Measurements from ENCODE around the gene ZNF429. TPM values are rescaled to one million over a fixed set of nuclear protein-coding genes. Genes with fewer than 3 reads are reported as not detected.
"Not testable (repeated sequence)": the region's sequence is repeated elsewhere in the genome, so short reads cannot be mapped to it uniquely, and the experiment has no call there.

ZNF429 gene
- total RNA-seq, 4 donors from 2014 or later = 7.6 to 29.9 (median 14.0) TPM

GRCh38 chr19:21468791-21469190, 36.6 kb upstream of the ZNF429 start:
- no peaks in the 10 kb centered on the region for H3K36me3 ChIP-seq
- no peaks in the 10 kb centered on the region for H3K4me1 ChIP-seq
- H3K9me3 ChIP-seq = no peaks in the 10 kb centered on the region
- peak in 1 of 2 donors; percentile 77 for DNase-seq (ENCODE audit: low spot score in 2 of 2)
- WGBS = 67% methylated on average over 5 of the region's 5 CpGs
- TF ChIP-seq EP300 (IDR thresholded peaks at IDR 0.05) = no peak
- TF ChIP-seq CTCF (IDR thresholded peaks at IDR 0.05) = no peak
- no peak for TF ChIP-seq POLR2AphosphoS5 (IDR thresholded peaks at IDR 0.05)
- no peak for TF ChIP-seq POLR2A (IDR thresholded peaks at IDR 0.05)
- no peak overlapping the region for H3K27ac ChIP-seq
- no peaks in the 10 kb centered on the region for H3K27me3 ChIP-seq
- no peak overlapping the region for H3K4me3 ChIP-seq

- no peak for TF ChIP-seq POLR2A (IDR thresholded peaks at IDR 0.05)
- no peak for TF ChIP-seq EP300 (IDR thresholded peaks at IDR 0.05)
- no peak for TF ChIP-seq POLR2AphosphoS5 (IDR thresholded peaks at IDR 0.05)
Observed at GRCh38 chr19:21472507-21472906, 32.9 kb upstream of the ZNF429 start.

GRCh38 chr19:21474671-21475181, 30.7 kb upstream of the ZNF429 start:
- Histone ChIP-seq H3K27me3 (no peaks in the 10 kb centered on the region), H3K4me3 (peak overlapping the region; percentile 35), H3K36me3 (no peaks in the 10 kb centered on the region), H3K27ac (no peak overlapping the region), H3K9me3 (no peaks in the 10 kb centered on the region), H3K4me1 (no peaks in the 10 kb centered on the region)
- peak; percentile 74 to 84 for DNase-seq (ENCODE audit: low spot score in 2 of 2)
- 5% methylated on average over 14 of the region's 37 CpGs for WGBS
- no peak for TF ChIP-seq CTCF (IDR thresholded peaks at IDR 0.05)
- TF ChIP-seq POLR2A (IDR thresholded peaks at IDR 0.05) = no peak
- no peak for TF ChIP-seq EP300 (IDR thresholded peaks at IDR 0.05)
- no peak for TF ChIP-seq POLR2AphosphoS5 (IDR thresholded peaks at IDR 0.05)

More at GRCh38 chr19:21472507-21472906, 32.9 kb upstream of the ZNF429 start:
- H3K27me3 ChIP-seq = no peaks in the 10 kb centered on the region
- no peak overlapping the region for H3K27ac ChIP-seq
- no peaks in the 10 kb centered on the region for H3K4me1 ChIP-seq
- DNase-seq (ENCODE audit: low spot score in 2 of 2) = peak in 1 of 2 donors; percentile 6
- H3K4me3 ChIP-seq = no peak overlapping the region
- no peaks in the 10 kb centered on the region for H3K9me3 ChIP-seq
- no peaks in the 10 kb centered on the region for H3K36me3 ChIP-seq

- not testable (repeated sequence) for H3K4me3 ChIP-seq; H3K36me3 ChIP-seq; H3K9me3 ChIP-seq; H3K4me1 ChIP-seq; DNase-seq (ENCODE audit: low spot score in 2 of 2); H3K27me3 ChIP-seq; H3K27ac ChIP-seq
- 86% methylated on average over 14 of the region's 14 CpGs for WGBS
Observed at GRCh38 chr19:21482361-21482760, 23.0 kb upstream of the ZNF429 start.

GRCh38 chr19:21482863-21483276, 22.5 kb upstream of the ZNF429 start:
- no peaks in the 10 kb centered on the region for H3K9me3 ChIP-seq
- H3K27ac ChIP-seq = no peak overlapping the region
- TF ChIP-seq CTCF (IDR thresholded peaks at IDR 0.05) = peak; percentile 21 to 50
- no peak for TF ChIP-seq EP300 (IDR thresholded peaks at IDR 0.05)
- TF ChIP-seq POLR2A (IDR thresholded peaks at IDR 0.05) = no peak
- H3K36me3 ChIP-seq = no peaks in the 10 kb centered on the region
- no peak overlapping the region for H3K4me3 ChIP-seq
- H3K4me1 ChIP-seq = no peaks in the 10 kb centered on the region
- H3K27me3 ChIP-seq = no peaks in the 10 kb centered on the region
- DNase-seq (ENCODE audit: low spot score in 2 of 2) = no peak
- 51% methylated on average over 13 of the region's 18 CpGs for WGBS

GRCh38 chr19:21483589-21484170, 21.7 kb upstream of the ZNF429 start:
- Histone ChIP-seq H3K4me1 (no peaks in the 10 kb centered on the region), H3K4me3 (no peak overlapping the region), H3K27me3 (no peaks in the 10 kb centered on the region), H3K27ac (no peak overlapping the region), H3K36me3 (no peaks in the 10 kb centered on the region), H3K9me3 (no peaks in the 10 kb centered on the region)
- no peak for TF ChIP-seq POLR2AphosphoS5 (IDR thresholded peaks at IDR 0.05)
- peak in 1 of 2 donors; percentile 39 for TF ChIP-seq CTCF (IDR thresholded peaks at IDR 0.05)
- 69% methylated on average over 13 of the region's 43 CpGs for WGBS
- no peak for DNase-seq (ENCODE audit: low spot score in 2 of 2)

Measured in suprapubic skin (tissue), 4 donors.